Neural cell (in vitro differentiated cells): ENCODE measurements around the gene NKAIN2. TPM values are rescaled to one million over a fixed set of nuclear protein-coding genes. Genes with fewer than 3 reads are reported as not detected.

ENCODE experiments used
- H2AFZ ChIP-seq: fragments of 200-600, 300-800 bp; sonication (generic), shearing (Covaris generic); 2 replicates; pipeline ENCODE4 v1.6.0; 2014; ENCODE audit warnings: low read depth, mild to moderate bottlenecking, antibody characterized with exemption, low read length, moderate library complexity
- H3F3A ChIP-seq: fragments of 200-600 bp; shearing (Covaris generic); 2 replicates; pipeline ENCODE4 v1.6.1; 2016; ENCODE audit warnings: mild to moderate bottlenecking, moderate library complexity, mixed read lengths, antibody characterized with exemption, low read length; ENCODE audit not compliant: insufficient read depth, poor library complexity, severe bottlenecking
- H3K27ac ChIP-seq: fragments of 200-600, 300-800 bp; sonication (generic), shearing (Covaris generic); 2 replicates; pipeline ENCODE4 v1.5.1; 2014; ENCODE audit warnings: mild to moderate bottlenecking, low read length, moderate library complexity
- H3K27me3 ChIP-seq: fragments of 300-800, 200-600 bp; sonication (generic), shearing (Covaris generic); 2 replicates; pipeline ENCODE4 v1.6.0; 2014; ENCODE audit warnings: mild to moderate bottlenecking, low read depth, low read length, moderate library complexity; ENCODE audit not compliant: insufficient read depth
- H3K36me3 ChIP-seq: fragments of 300-800, 200-600 bp; sonication (generic), shearing (Covaris generic); 2 replicates; pipeline ENCODE4 v1.5.1; 2014; ENCODE audit warnings: mild to moderate bottlenecking, antibody characterized with exemption, low read length, moderate library complexity; ENCODE audit not compliant: insufficient read depth
- H3K4me2 ChIP-seq: fragments of 300-800, 200-600 bp; sonication (generic), shearing (Covaris generic); 2 replicates; pipeline ENCODE4 v1.6.0; 2014; ENCODE audit warnings: mild to moderate bottlenecking, low read length
- H3K4me3 ChIP-seq: fragments of 300-800, 200-600 bp; sonication (generic), shearing (Covaris generic); 2 replicates; pipeline ENCODE4 v1.5.1; 2014; ENCODE audit warnings: mild to moderate bottlenecking, low read length, moderate library complexity
- H3K79me2 ChIP-seq: fragments of 200-600 bp; shearing (Covaris generic); replicated peaks from 2 replicates; pipeline ENCODE4 v1.6.0; 2014; ENCODE audit warnings: mild to moderate bottlenecking, low read length, moderate library complexity; ENCODE audit not compliant: insufficient read depth
- H3K9ac ChIP-seq: fragments of 300-800, 200-600 bp; sonication (generic), shearing (Covaris generic); 2 replicates; pipeline ENCODE4 v1.6.1; 2016; ENCODE audit warnings: mild to moderate bottlenecking, low read length, mixed read lengths
- H3K9me2 ChIP-seq: fragments of 200-600 bp; shearing (Covaris generic); 2 replicates; pipeline ENCODE4 v1.6.1; 2016; ENCODE audit warnings: mild to moderate bottlenecking, low read length, mixed read lengths; ENCODE audit not compliant: insufficient read depth
- H3K9me3 ChIP-seq: fragments of 200-600, 300-800 bp; sonication (generic), shearing (Covaris generic); 2 replicates; pipeline ENCODE4 v1.6.1; 2016; ENCODE audit warnings: mild to moderate bottlenecking, mixed run types, low read length, moderate library complexity, mixed read lengths
- H4K20me1 ChIP-seq: fragments of 200-600 bp; shearing (Covaris generic); 2 replicates; pipeline ENCODE4 v1.6.1; 2016; ENCODE audit warnings: mild to moderate bottlenecking, mixed run types; ENCODE audit not compliant: insufficient read depth
- EP300 ChIP-seq: fragments of 450-650 bp; conservative IDR thresholded peaks from 2 replicates; pipeline ENCODE4 v1.6.1; 2014; ENCODE audit warnings: antibody characterized with exemption, mild to moderate bottlenecking, moderate library complexity; ENCODE audit not compliant: poor library complexity, severe bottlenecking
- EZH2 ChIP-seq: fragments of 200-600, 300-800 bp; shearing (Covaris generic), sonication (generic); IDR thresholded peaks from 2 replicates; pipeline ENCODE4 v1.6.1; 2014; ENCODE audit warnings: antibody characterized with exemption, low read length, borderline replicate concordance, mild to moderate bottlenecking; ENCODE audit not compliant: insufficient read depth, poor library complexity, severe bottlenecking
- MXI1 ChIP-seq: fragments of 450-650 bp; conservative IDR thresholded peaks from 2 replicates; pipeline ENCODE4 v1.6.1; 2014; ENCODE audit warnings: antibody characterized with exemption, mild to moderate bottlenecking; ENCODE audit not compliant: poor library complexity, severe bottlenecking
- POLR2AphosphoS5 ChIP-seq: IDR thresholded peaks from 2 replicates; pipeline ENCODE4 v1.6.1; 2012
- RAD21 ChIP-seq: fragments of 450-650 bp; conservative IDR thresholded peaks from 2 replicates; pipeline ENCODE4 v1.6.1; 2014; ENCODE audit warnings: antibody characterized with exemption, mild to moderate bottlenecking, moderate library complexity
- SMC3 ChIP-seq: fragments of 450-650 bp; conservative IDR thresholded peaks from 2 replicates; pipeline ENCODE4 v1.6.1; 2014; ENCODE audit warnings: antibody characterized with exemption, mild to moderate bottlenecking, moderate library complexity; ENCODE audit not compliant: poor library complexity
- TAF1 ChIP-seq: IDR thresholded peaks from 2 replicates; pipeline ENCODE4 v1.6.1; 2012; ENCODE audit warnings: low read depth
- polyA plus RNA-seq: library from polyadenylated mRNA; depleted of rRNA; stranded (reverse); fragments of >200 nt; gene quantifications from 2 replicates; pipeline ENCODE4 v1.2.3, GENCODE V29; 2014
- TF ChIP-seq, protein P1 (sequence below): fragments of 450-650 bp; IDR thresholded peaks from 2 replicates; pipeline ENCODE4 v1.5.1; 2014; ENCODE audit warnings: antibody characterized with exemption, mild to moderate bottlenecking, moderate library complexity; ENCODE audit not compliant: poor library complexity, severe bottlenecking
- TF ChIP-seq, protein P2 (sequence below): IDR thresholded peaks from 2 replicates; pipeline ENCODE4 v1.6.1; 2012; ENCODE audit warnings: borderline replicate concordance

The NKAIN2 gene
- polyA plus RNA-seq, 1 donor from 2014 or later: 23.2 TPM

GRCh38 chr6:123897965-123898364 is 94.3 kb downstream of the NKAIN2 start:
- H3K9me2 ChIP-seq: no peaks in the 10 kb centered on the region
- no peaks in the 10 kb centered on the region for H3K79me2 ChIP-seq
- H3K9ac ChIP-seq: no peak overlapping the region
- TF ChIP-seq EZH2: no peak
- no peak for TF ChIP-seq SMC3
- TF ChIP-seq POLR2AphosphoS5: no peak
- TF ChIP-seq, protein P1, sequence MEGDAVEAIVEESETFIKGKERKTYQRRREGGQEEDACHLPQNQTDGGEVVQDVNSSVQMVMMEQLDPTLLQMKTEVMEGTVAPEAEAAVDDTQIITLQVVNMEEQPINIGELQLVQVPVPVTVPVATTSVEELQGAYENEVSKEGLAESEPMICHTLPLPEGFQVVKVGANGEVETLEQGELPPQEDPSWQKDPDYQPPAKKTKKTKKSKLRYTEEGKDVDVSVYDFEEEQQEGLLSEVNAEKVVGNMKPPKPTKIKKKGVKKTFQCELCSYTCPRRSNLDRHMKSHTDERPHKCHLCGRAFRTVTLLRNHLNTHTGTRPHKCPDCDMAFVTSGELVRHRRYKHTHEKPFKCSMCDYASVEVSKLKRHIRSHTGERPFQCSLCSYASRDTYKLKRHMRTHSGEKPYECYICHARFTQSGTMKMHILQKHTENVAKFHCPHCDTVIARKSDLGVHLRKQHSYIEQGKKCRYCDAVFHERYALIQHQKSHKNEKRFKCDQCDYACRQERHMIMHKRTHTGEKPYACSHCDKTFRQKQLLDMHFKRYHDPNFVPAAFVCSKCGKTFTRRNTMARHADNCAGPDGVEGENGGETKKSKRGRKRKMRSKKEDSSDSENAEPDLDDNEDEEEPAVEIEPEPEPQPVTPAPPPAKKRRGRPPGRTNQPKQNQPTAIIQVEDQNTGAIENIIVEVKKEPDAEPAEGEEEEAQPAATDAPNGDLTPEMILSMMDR: no peak
- no peak for TF ChIP-seq EP300
- H3F3A ChIP-seq: no peaks in the 10 kb centered on the region
- H3K9me3 ChIP-seq: no peaks in the 10 kb centered on the region
- no peak overlapping the region for H2AFZ ChIP-seq
- no peaks in the 10 kb centered on the region for H4K20me1 ChIP-seq
- H3K27me3 ChIP-seq: no peaks in the 10 kb centered on the region
- no peak overlapping the region for H3K4me2 ChIP-seq
- H3K4me3 ChIP-seq: no peak overlapping the region
- no peaks in the 10 kb centered on the region for H3K36me3 ChIP-seq
- no peak overlapping the region for H3K27ac ChIP-seq

DNA sequence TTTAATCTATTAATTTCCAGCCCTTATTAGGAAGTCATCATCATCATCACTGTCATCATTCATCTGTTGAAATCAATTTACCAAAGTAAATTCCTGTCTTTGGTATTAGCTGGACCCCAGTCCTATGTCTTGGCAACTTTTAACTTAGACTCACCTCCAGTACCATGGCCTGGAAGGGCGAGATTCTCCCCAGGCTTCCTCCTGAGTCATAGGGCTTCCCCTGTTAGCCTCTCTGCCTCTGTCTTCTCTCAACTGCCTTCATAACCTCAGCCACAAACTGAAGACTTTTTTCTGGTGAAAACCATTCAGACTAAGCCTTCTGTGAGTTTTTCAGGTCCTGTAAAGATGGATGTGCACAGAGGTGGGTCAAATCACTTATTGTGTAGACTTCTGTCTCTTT is 95.0 kb downstream of the NKAIN2 start:
- no peaks in the 10 kb centered on the region for H4K20me1 ChIP-seq
- H3K36me3 ChIP-seq: no peaks in the 10 kb centered on the region
- no peak overlapping the region for H2AFZ ChIP-seq
- H3K4me3 ChIP-seq: no peak overlapping the region
- no peaks in the 10 kb centered on the region for H3K9me3 ChIP-seq
- no peak overlapping the region for H3K4me2 ChIP-seq
- no peaks in the 10 kb centered on the region for H3K9me2 ChIP-seq
- no peaks in the 10 kb centered on the region for H3K27me3 ChIP-seq
- H3F3A ChIP-seq: no peaks in the 10 kb centered on the region
- no peaks in the 10 kb centered on the region for H3K79me2 ChIP-seq
- no peak overlapping the region for H3K27ac ChIP-seq
- H3K9ac ChIP-seq: no peak overlapping the region
- TF ChIP-seq EP300: no peak
- TF ChIP-seq SMC3: no peak
- TF ChIP-seq, protein P1: no peak
- no peak for TF ChIP-seq RAD21
- TF ChIP-seq, protein P2, sequence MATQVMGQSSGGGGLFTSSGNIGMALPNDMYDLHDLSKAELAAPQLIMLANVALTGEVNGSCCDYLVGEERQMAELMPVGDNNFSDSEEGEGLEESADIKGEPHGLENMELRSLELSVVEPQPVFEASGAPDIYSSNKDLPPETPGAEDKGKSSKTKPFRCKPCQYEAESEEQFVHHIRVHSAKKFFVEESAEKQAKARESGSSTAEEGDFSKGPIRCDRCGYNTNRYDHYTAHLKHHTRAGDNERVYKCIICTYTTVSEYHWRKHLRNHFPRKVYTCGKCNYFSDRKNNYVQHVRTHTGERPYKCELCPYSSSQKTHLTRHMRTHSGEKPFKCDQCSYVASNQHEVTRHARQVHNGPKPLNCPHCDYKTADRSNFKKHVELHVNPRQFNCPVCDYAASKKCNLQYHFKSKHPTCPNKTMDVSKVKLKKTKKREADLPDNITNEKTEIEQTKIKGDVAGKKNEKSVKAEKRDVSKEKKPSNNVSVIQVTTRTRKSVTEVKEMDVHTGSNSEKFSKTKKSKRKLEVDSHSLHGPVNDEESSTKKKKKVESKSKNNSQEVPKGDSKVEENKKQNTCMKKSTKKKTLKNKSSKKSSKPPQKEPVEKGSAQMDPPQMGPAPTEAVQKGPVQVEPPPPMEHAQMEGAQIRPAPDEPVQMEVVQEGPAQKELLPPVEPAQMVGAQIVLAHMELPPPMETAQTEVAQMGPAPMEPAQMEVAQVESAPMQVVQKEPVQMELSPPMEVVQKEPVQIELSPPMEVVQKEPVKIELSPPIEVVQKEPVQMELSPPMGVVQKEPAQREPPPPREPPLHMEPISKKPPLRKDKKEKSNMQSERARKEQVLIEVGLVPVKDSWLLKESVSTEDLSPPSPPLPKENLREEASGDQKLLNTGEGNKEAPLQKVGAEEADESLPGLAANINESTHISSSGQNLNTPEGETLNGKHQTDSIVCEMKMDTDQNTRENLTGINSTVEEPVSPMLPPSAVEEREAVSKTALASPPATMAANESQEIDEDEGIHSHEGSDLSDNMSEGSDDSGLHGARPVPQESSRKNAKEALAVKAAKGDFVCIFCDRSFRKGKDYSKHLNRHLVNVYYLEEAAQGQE: no peak
- no peak for TF ChIP-seq POLR2AphosphoS5
- TF ChIP-seq TAF1: no peak
- no peak for TF ChIP-seq EZH2
- TF ChIP-seq MXI1: no peak
